Esophagus muscularis mucosa (tissue), 4 donors: ENCODE measurements around the gene POLE. TPM values are rescaled to one million over a fixed set of nuclear protein-coding genes. Genes with fewer than 3 reads are reported as not detected.

Experiments
- DNase-seq: peaks from one replicate; pipeline ENCODE4 v3.0.0-alpha.2; 2017; ENCODE audit errors: extremely low spot score
- H3K27ac ChIP-seq, 4 donors: fragments of 200-600 bp; sonication (generic); replicated peaks in 1 of 4; 1 replicate in 3 of 4; 2 replicates in 1 of 4; pipeline ENCODE4 v1.5.1; 2016 to 2019; ENCODE audit warnings: mild to moderate bottlenecking in 1 of 4
- H3K27me3 ChIP-seq, 4 donors: fragments of 200-600 bp; sonication (generic); one replicate each; pipeline versions ENCODE4 v1.5.1 to v1.6.0; 2016 to 2019
- H3K36me3 ChIP-seq, 4 donors: fragments of 200-600 bp; sonication (generic); one replicate each; pipeline ENCODE4 v1.5.1; 2016 to 2019
- H3K4me1 ChIP-seq, 4 donors: fragments of 200-600 bp; sonication (generic); one replicate each; pipeline ENCODE4 v1.5.1; 2016 to 2019
- H3K4me3 ChIP-seq, 4 donors: fragments of 200-600 bp; sonication (generic); 1 replicate in 2 of 4; 2 replicates in 2 of 4; pipeline ENCODE4 v1.5.1; 2016 to 2019; ENCODE audit warnings: mild to moderate bottlenecking in 4 of 4, moderate library complexity in 1 of 4
- H3K9me3 ChIP-seq, 4 donors: fragments of 200-600 bp; sonication (generic); 1 replicate in 3 of 4; 2 replicates in 1 of 4; pipeline ENCODE4 v1.5.1; 2016 to 2019
- EP300 ChIP-seq: sonication (generic); formaldehyde crosslinking; IDR thresholded peaks from one replicate; pipeline ENCODE4 v1.6.1; 2017; ENCODE audit warnings: antibody characterized with exemption
- POLR2A ChIP-seq: fragments of 450-650 bp; IDR thresholded peaks from one replicate; pipeline ENCODE4 v1.6.1; 2017; ENCODE audit warnings: antibody characterized with exemption, moderate library complexity, mild to moderate bottlenecking, low read depth
- POLR2AphosphoS5 ChIP-seq, 2 donors: sonication (generic); formaldehyde crosslinking; IDR thresholded peaks; one replicate each; pipeline ENCODE4 v1.6.1; 2017; ENCODE audit warnings: antibody characterized with exemption in 2 of 2
- WGBS: methylation state at CpG from one replicate; pipeline ENCODE4 v1.1.5; 2018; 5-methylcytosine and 5-hydroxymethylcytosine counted together
- intact Hi-C: fragments of 100-400 bp; cut with DNase I; formaldehyde crosslinking; loops from one replicate; pipeline ENCODE4 v1.15.1; 2023
- total RNA-seq, 4 donors: library from RNA; depleted of rRNA; stranded (reverse); fragments of >200 nt; gene quantifications; one replicate each; pipeline versions ENCODE4 v1.1.0 to v1.2.1, GENCODE V29; 2016
- TF ChIP-seq, protein P1 (sequence below), 3 experiments: fragments of 200-600 bp in 2 of 3; fragments of 450-650 bp in 1 of 3; sonication (generic) in 2 of 3; IDR thresholded peaks; one replicate each; pipeline ENCODE4 v1.5.1; 2017 to 2019; ENCODE audit warnings: antibody characterized with exemption in 3 of 3, mild to moderate bottlenecking in 2 of 3, moderate library complexity in 1 of 3

The POLE gene
- total RNA-seq, 4 donors from 2014 or later = 17.2 to 32.4 (median 24.8) TPM

DNA sequence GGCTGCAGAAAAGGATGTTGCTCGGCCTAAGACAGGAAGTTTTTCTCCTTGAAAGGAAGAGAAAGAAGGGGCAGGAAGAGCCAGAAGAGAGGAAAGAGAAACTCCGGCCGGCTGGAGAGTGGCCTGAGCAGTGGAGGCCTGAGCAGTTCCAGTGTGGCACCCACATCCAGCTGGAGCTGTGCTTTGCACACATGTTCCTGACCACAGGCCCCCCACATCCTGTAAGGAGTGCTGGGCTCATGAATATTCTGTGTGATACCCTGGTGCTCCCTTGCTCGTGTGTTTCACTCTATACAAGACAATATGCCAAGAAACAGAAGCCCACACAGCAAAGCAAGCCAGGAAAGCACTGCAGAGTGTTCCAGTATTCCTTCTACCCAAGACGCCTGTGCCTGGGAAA lies 27.1 kb downstream of the POLE start:
- Histone ChIP-seq H3K4me3 (no peak overlapping the region), H3K4me1 (no peaks in the 10 kb centered on the region), H3K36me3 (peaks cover 73 to 100% (median 96%) of the 10 kb centered on the region in 4 donors), H3K27me3 (no peaks in the 10 kb centered on the region), H3K9me3 (no peaks in the 10 kb centered on the region), H3K27ac (no peak overlapping the region)
- intact Hi-C loops = no loop called here
- WGBS = 91% methylated on average over 5 of the region's 5 CpGs
- TF ChIP-seq EP300 (no peak), POLR2AphosphoS5 (IDR thresholded peaks at IDR 0.05) (no peak), POLR2A (no peak)
- TF ChIP-seq, protein P1, sequence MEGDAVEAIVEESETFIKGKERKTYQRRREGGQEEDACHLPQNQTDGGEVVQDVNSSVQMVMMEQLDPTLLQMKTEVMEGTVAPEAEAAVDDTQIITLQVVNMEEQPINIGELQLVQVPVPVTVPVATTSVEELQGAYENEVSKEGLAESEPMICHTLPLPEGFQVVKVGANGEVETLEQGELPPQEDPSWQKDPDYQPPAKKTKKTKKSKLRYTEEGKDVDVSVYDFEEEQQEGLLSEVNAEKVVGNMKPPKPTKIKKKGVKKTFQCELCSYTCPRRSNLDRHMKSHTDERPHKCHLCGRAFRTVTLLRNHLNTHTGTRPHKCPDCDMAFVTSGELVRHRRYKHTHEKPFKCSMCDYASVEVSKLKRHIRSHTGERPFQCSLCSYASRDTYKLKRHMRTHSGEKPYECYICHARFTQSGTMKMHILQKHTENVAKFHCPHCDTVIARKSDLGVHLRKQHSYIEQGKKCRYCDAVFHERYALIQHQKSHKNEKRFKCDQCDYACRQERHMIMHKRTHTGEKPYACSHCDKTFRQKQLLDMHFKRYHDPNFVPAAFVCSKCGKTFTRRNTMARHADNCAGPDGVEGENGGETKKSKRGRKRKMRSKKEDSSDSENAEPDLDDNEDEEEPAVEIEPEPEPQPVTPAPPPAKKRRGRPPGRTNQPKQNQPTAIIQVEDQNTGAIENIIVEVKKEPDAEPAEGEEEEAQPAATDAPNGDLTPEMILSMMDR (IDR thresholded peaks at IDR 0.05) = no peak
- no peak for DNase-seq

DNA sequence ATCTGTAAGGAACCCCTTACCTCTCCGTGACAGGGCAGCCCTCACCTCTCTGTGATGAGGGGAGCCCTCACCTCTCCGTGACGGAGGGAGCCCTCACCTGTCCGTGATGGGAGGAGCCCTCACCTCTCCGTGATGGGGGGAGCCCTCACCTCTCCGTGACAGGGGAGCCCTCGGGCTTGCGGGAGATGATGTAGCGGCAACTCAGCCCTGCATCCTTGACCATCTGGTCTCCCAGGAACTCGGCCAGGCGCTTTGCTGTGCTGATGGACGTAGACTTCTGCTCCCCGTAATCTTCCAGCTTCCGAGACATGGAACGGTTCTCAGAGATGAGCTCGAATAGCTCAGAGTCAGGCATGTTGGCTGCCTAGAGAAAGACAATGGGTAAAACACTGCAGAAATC lies 28.0 kb downstream of the POLE start:
- WGBS = 95% methylated on average over 16 of the region's 16 CpGs
- no peaks in the 10 kb centered on the region for H3K27me3 ChIP-seq
- TF ChIP-seq, protein P1 (IDR thresholded peaks at IDR 0.05) = no peak
- no peak for TF ChIP-seq POLR2A
- no peak for TF ChIP-seq POLR2AphosphoS5 (IDR thresholded peaks at IDR 0.05)
- no peak for TF ChIP-seq EP300
- no peak overlapping the region for H3K4me3 ChIP-seq
- H3K9me3 ChIP-seq = no peaks in the 10 kb centered on the region
- H3K36me3 ChIP-seq = peaks cover 70 to 100% (median 95%) of the 10 kb centered on the region in 4 donors
- intact Hi-C loops = no loop called here
- H3K27ac ChIP-seq = no peak overlapping the region
- no peak for DNase-seq
- H3K4me1 ChIP-seq = no peaks in the 10 kb centered on the region

DNA sequence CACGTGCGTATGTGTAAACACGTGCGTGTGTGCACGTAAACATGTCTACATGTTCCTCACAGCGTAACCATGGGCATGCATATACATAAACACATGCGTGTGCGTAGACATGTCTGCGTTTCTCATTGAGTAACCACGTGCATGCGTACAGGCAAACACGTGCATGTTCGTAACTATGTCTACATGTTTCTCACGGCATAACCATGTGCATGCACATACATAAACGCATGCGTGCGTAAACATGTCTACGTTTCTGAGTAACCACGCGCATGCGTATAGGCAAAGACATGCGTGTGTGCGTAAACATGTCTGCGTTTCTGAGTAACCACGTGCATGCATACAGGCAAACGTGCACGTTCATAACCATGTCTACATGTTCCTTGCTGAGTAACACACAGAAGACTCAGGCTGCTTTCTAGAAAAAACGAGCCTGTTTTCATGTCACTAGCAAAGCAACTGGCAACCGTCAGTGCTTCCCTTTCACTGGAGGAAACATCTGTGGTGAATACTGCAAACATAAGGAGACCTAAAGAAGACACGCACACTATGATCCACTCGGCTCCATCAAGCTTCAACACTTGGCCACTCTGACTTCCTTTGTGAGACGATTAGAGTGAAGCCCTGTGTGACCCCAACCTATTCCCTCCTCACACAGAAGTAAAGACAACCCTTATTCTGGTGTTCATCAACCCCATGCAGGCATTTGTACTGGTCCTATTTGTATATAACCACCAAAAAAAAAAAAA lies 28.8 kb downstream of the POLE start:
- H3K9me3 ChIP-seq = no peaks in the 10 kb centered on the region
- no peak overlapping the region for H3K4me3 ChIP-seq
- H3K27ac ChIP-seq = no peak overlapping the region
- H3K4me1 ChIP-seq = no peaks in the 10 kb centered on the region
- TF ChIP-seq POLR2AphosphoS5 (IDR thresholded peaks at IDR 0.05) (no peak), POLR2A (no peak), EP300 (no peak)
- TF ChIP-seq, protein P1 (IDR thresholded peaks at IDR 0.05) = no peak
- intact Hi-C loops = no loop called here
- H3K27me3 ChIP-seq = no peaks in the 10 kb centered on the region
- no peak for DNase-seq
- 91% methylated on average over 32 of the region's 32 CpGs for WGBS
- peaks cover 66 to 100% (median 92%) of the 10 kb centered on the region in 4 donors for H3K36me3 ChIP-seq

DNA sequence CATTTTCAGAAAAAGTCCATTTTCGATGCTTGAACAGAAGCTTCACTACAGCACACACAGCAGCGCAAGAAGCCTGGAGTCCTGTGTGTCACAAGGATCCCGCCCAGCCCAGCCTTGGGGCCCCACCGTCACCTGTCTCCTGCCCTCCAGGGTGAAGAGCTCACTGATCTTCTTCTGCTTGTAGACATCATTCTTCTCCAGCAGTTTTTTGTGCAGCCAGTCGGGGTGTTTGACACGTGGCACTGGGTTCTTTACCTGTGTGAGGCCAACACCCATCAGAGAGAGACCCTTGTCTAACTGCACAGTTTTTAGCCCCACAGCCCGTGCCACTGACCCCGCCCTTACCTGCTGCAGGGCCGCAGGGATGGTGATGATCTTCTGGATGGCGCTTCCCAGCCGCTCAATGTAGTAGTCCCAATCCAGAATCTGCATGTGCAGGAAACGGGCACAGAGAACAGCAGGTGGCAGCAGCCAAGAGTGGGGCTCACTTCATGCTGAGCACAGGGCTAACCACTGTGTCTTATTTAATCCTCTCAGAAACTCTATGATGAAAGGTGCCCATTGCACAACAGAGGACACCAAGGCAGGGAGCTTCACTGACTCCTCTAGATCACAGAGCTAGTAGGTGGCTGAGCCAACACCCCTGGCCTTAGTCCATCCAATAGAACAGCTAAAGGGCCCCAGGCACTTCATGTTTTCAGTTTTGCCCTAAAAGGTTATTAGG lies 30.0 kb downstream of the POLE start:
- no peak for DNase-seq
- no peak overlapping the region for H3K27ac ChIP-seq
- H3K9me3 ChIP-seq = no peaks in the 10 kb centered on the region
- H3K4me1 ChIP-seq = no peaks in the 10 kb centered on the region
- no peaks in the 10 kb centered on the region for H3K27me3 ChIP-seq
- 96% methylated on average over 12 of the region's 12 CpGs for WGBS
- H3K4me3 ChIP-seq = no peak overlapping the region
- TF ChIP-seq EP300 (no peak), POLR2AphosphoS5 (IDR thresholded peaks at IDR 0.05) (no peak), POLR2A (no peak)
- TF ChIP-seq, protein P1 (IDR thresholded peaks at IDR 0.05) = no peak
- intact Hi-C loops = no loop called here
- H3K36me3 ChIP-seq = peaks cover 60 to 100% (median 91%) of the 10 kb centered on the region in 4 donors
